SK-N-SH (cell line): ENCODE data around the gene SMIM36. TPM values are rescaled to one million over a fixed set of nuclear protein-coding genes. Genes with fewer than 3 reads are reported as not detected.

Source experiments
- CTCF ChIA-PET: fragments of 300-600, 350-600 bp; formaldehyde crosslinking; extraction: SDS; loops from one replicate; lab custom pipeline; 2021; lab: Yijun Ruan, JAX
- POLR2A ChIA-PET: fragments of 350-600 bp; sonication (Branson Sonifier 250); formaldehyde crosslinking; extraction: SDS; loops from one replicate; lab custom pipeline; 2020; ENCODE audit warnings: antibody characterized with exemption, inconsistent platforms; lab: Yijun Ruan, JAX
- DNase-seq: peaks from one replicate; pipeline ENCODE4 v3.0.0; 2012
- H2AFZ ChIP-seq: fragments of 200-600 bp; sonication (generic); 2 replicates; pipeline ENCODE4 v1.8.1; 2016; ENCODE audit warnings: antibody characterized with exemption, mild to moderate bottlenecking, low read depth
- H3F3A ChIP-seq: fragments of 200-600 bp; sonication (generic); replicated peaks from 2 replicates; pipeline ENCODE3; 2016; ENCODE audit warnings: antibody characterized with exemption, mild to moderate bottlenecking; ENCODE audit not compliant: insufficient read depth
- H3K27ac ChIP-seq, 2 experiments: fragments of 200-500 bp in 1 of 2; fragments of 200-600 bp in 1 of 2; sonication (Bioruptor generic) in 1 of 2; sonication (generic), shearing (Covaris generic) in 1 of 2; 2 replicates each; pipeline versions ENCODE4 v1.5.1 to v1.6.1; 2014 to 2016; ENCODE audit warnings: low read depth in 2 of 2, inconsistent platforms in 1 of 2, low read length in 1 of 2, mild to moderate bottlenecking in 1 of 2, mixed read lengths in 1 of 2
- H3K27me3 ChIP-seq: fragments of 200-600 bp; sonication (generic), shearing (Covaris generic); 2 replicates; pipeline ENCODE4 v1.6.1; 2016; ENCODE audit warnings: mixed run types; ENCODE audit not compliant: insufficient read depth
- H3K36me3 ChIP-seq, 2 experiments: fragments of 200-500 bp in 1 of 2; fragments of 200-600 bp in 1 of 2; sonication (Bioruptor generic) in 1 of 2; sonication (generic) in 1 of 2; replicated peaks in 1 of 2; 2 replicates each; pipeline versions ENCODE3 to v1.5.1; 2014 to 2016; ENCODE audit warnings: low read length in 1 of 2, mild to moderate bottlenecking in 1 of 2; ENCODE audit not compliant: insufficient read depth in 2 of 2, control insufficient read depth in 1 of 2
- H3K4me1 ChIP-seq, 2 experiments: fragments of 200-500 bp in 1 of 2; fragments of 200-600 bp in 1 of 2; sonication (Bioruptor generic) in 1 of 2; sonication (generic), shearing (Covaris generic) in 1 of 2; 2 replicates each; pipeline versions ENCODE4 v1.5.1 to v1.6.1; 2014 to 2016; ENCODE audit warnings: low read depth in 1 of 2, low read length in 1 of 2, mixed run types in 1 of 2; ENCODE audit not compliant: insufficient read depth in 2 of 2, control insufficient read depth in 1 of 2
- H3K4me2 ChIP-seq: fragments of 200-600 bp; sonication (generic), shearing (Covaris generic); 2 replicates; pipeline ENCODE4 v1.6.1; 2017; ENCODE audit warnings: mixed run types
- H3K4me3 ChIP-seq, 2 experiments: fragments of 200-500 bp in 1 of 2; fragments of 200-600 bp in 1 of 2; sonication (Bioruptor generic) in 1 of 2; sonication (generic), shearing (Covaris generic) in 1 of 2; 2 replicates each; pipeline versions ENCODE4 v1.5.1 to v1.8.1; 2014 to 2016; ENCODE audit warnings: low read depth in 2 of 2, inconsistent platforms in 1 of 2, low read length in 1 of 2, mild to moderate bottlenecking in 1 of 2, mixed read lengths in 1 of 2, moderate library complexity in 1 of 2
- H3K79me2 ChIP-seq: fragments of 200-600 bp; sonication (generic); 2 replicates; pipeline ENCODE4 v1.8.1; 2017; ENCODE audit warnings: mild to moderate bottlenecking; ENCODE audit not compliant: insufficient read depth
- H3K9ac ChIP-seq: fragments of 200-600 bp; sonication (generic); 2 replicates; pipeline ENCODE4 v1.6.1; 2017; ENCODE audit warnings: mixed run types
- H3K9me2 ChIP-seq: fragments of 200-600 bp; sonication (generic); 2 replicates; pipeline ENCODE4 v1.6.1; 2017; ENCODE audit warnings: mixed run types
- H3K9me3 ChIP-seq: fragments of 200-600 bp; sonication (generic); 2 replicates; pipeline ENCODE4 v1.6.1; 2017; ENCODE audit warnings: mixed run types, mild to moderate bottlenecking, moderate library complexity
- H4K20me1 ChIP-seq: fragments of 200-600 bp; sonication (generic); 2 replicates; pipeline ENCODE4 v1.6.1; 2017; ENCODE audit warnings: mild to moderate bottlenecking, mixed run types; ENCODE audit not compliant: insufficient read depth
- ELF1 ChIP-seq: IDR thresholded peaks from 2 replicates; pipeline ENCODE4 v1.4.0; 2012
- FOXM1 ChIP-seq: IDR thresholded peaks from 2 replicates; pipeline ENCODE4 v1.4.0; 2012; ENCODE audit warnings: low read depth, mild to moderate bottlenecking
- GABPA ChIP-seq: IDR thresholded peaks from 2 replicates; pipeline ENCODE4 v1.4.0; 2012; ENCODE audit warnings: low read depth, mild to moderate bottlenecking
- NFIC ChIP-seq: IDR thresholded peaks from 2 replicates; pipeline ENCODE4 v1.4.0; 2012; ENCODE audit warnings: borderline replicate concordance
- NRF1 ChIP-seq: IDR thresholded peaks from 2 replicates; pipeline ENCODE4 v1.6.1; 2012; ENCODE audit warnings: low read depth, mild to moderate bottlenecking, low read length
- RAD21 ChIP-seq: IDR thresholded peaks from 2 replicates; pipeline ENCODE4 v1.6.1; 2012; ENCODE audit warnings: mild to moderate bottlenecking, low read length
- SIN3A ChIP-seq: IDR thresholded peaks from 2 replicates; pipeline ENCODE4 v1.6.1; 2012; ENCODE audit warnings: low read depth, mild to moderate bottlenecking, low read length, moderate library complexity, borderline replicate concordance
- SMC3 ChIP-seq: IDR thresholded peaks from 2 replicates; pipeline ENCODE4 v1.6.1; 2012; ENCODE audit warnings: low read depth, low read length, improper control_type of control experiment
- TAF1 ChIP-seq: IDR thresholded peaks from 2 replicates; pipeline ENCODE4 v1.6.1; 2012; ENCODE audit warnings: low read depth, mild to moderate bottlenecking, low read length, moderate library complexity, borderline replicate concordance
- YY1 ChIP-seq: IDR thresholded peaks from 2 replicates; pipeline ENCODE4 v1.4.0; 2012; ENCODE audit warnings: low read depth, mild to moderate bottlenecking
- whole genome bisulfite sequencing: methylation state at CpG from one replicate; pipeline ENCODE4 v1.1.6; 2017; ENCODE audit warnings: low lambda C conversion rate; 5-methylcytosine and 5-hydroxymethylcytosine counted together
- polyA plus RNA-seq, 3 experiments: library from polyadenylated mRNA; depleted of rRNA; stranded (reverse); fragments of >200 nt; gene quantifications; 2 replicates each; pipeline ENCODE4 v1.2.3, GENCODE V29; 2012
- TF ChIP-seq, protein P1 (sequence below): IDR thresholded peaks from 2 replicates; pipeline ENCODE4 v1.4.0; 2012; ENCODE audit warnings: low read depth, borderline replicate concordance
- TF ChIP-seq, protein P2 (sequence below): fragments of 150-350 bp; IDR thresholded peaks from 2 replicates; pipeline ENCODE4 v1.6.1; 2017; ENCODE audit warnings: antibody characterized with exemption, low read length, low read depth, borderline replicate concordance
- TF ChIP-seq, protein P3 (sequence below): fragments of 150-350 bp; IDR thresholded peaks from 2 replicates; pipeline ENCODE4 v1.6.1; 2016; ENCODE audit warnings: mild to moderate bottlenecking, low read depth, low read length

SMIM36 gene
- polyA plus RNA-seq, 1 of the 3 experiments (the other 2 are of a cell fraction), result not detected

DNA sequence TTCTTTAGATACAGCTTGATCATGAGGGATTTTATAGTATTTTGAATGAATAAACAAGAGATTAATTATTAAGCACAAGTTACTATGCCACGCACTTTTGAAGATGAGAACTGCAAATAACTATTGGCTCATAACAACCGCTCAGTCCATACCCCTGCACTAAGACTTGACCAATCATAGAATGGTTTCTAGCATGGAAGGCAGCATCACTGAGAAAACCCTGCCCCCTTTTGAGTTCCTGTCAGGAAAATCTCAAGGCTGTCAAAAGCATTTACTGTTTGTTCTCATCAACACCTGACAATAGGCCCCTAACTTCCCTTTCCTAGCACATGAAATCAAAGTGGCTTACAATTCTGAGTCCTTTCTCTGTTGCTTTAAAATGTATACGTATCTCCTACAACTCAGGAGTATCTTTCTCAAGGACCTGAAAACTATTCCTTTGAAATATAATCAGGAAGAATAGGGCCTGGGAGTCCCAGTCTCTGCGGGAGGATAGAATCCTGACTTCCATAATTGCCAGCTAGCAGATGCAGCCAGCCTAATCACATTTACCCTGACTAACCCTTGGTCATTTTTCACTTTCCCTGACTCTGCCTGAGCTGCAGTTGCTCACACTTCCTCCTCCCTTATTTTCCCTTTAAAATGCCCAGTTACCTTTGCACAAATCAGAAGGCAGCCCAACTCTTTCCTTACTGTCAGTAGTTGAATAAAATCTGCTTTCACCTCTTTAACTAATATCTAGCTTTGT, 80.5 kb downstream of the SMIM36 start (continued):
- TF ChIP-seq TAF1 (no peak), FOXM1 (no peak), YY1 (no peak), SIN3A (no peak), RAD21 (peak; percentile 44)
- TF ChIP-seq, protein P1, sequence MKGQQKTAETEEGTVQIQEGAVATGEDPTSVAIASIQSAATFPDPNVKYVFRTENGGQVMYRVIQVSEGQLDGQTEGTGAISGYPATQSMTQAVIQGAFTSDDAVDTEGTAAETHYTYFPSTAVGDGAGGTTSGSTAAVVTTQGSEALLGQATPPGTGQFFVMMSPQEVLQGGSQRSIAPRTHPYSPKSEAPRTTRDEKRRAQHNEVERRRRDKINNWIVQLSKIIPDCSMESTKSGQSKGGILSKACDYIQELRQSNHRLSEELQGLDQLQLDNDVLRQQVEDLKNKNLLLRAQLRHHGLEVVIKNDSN, result no peak
- TF ChIP-seq, protein P2, sequence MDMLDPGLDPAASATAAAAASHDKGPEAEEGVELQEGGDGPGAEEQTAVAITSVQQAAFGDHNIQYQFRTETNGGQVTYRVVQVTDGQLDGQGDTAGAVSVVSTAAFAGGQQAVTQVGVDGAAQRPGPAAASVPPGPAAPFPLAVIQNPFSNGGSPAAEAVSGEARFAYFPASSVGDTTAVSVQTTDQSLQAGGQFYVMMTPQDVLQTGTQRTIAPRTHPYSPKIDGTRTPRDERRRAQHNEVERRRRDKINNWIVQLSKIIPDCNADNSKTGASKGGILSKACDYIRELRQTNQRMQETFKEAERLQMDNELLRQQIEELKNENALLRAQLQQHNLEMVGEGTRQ, result no peak
- TF ChIP-seq, protein P3, sequence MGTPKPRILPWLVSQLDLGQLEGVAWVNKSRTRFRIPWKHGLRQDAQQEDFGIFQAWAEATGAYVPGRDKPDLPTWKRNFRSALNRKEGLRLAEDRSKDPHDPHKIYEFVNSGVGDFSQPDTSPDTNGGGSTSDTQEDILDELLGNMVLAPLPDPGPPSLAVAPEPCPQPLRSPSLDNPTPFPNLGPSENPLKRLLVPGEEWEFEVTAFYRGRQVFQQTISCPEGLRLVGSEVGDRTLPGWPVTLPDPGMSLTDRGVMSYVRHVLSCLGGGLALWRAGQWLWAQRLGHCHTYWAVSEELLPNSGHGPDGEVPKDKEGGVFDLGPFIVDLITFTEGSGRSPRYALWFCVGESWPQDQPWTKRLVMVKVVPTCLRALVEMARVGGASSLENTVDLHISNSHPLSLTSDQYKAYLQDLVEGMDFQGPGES, result no peak
- TF ChIP-seq, all 33 proteins: peak for 7

DNA sequence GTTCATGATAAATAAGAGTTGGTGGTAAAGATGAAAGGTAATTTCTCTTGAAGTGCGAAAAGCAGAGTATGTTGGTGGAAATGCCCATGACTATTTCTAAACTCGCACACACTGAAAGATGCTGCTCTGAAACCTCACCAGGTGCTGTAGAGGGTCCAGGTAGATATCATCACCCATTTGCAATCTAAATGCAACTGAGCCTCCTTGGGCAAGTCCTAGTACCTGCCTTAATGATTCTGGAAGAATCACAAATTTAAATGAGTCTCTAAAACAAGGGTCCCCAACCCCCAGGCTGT, 83.7 kb downstream of the SMIM36 start:
- H4K20me1 ChIP-seq, result no peaks in the 10 kb centered on the region
- H3K4me2 ChIP-seq, result no peak overlapping the region
- DNase-seq, result no peak
- H3F3A ChIP-seq, result no peaks in the 10 kb centered on the region
- H3K9ac ChIP-seq, result no peak overlapping the region
- H3K36me3 ChIP-seq, result no peaks in the 10 kb centered on the region
- H3K27ac ChIP-seq, result no peak overlapping the region
- peaks cover 0 to 14% of the 10 kb centered on the region in 2 experiments; a peak in 2 of 4 replicates for H3K4me1 ChIP-seq
- ChIA-PET POLR2A (no interaction called here), CTCF (no interaction called here)
- H3K79me2 ChIP-seq, result no peaks in the 10 kb centered on the region
- no peaks in the 10 kb centered on the region for H3K9me3 ChIP-seq
- TF ChIP-seq ELF1, result no peak
- no peak for TF ChIP-seq SIN3A
- TF ChIP-seq SMC3, result no peak
- TF ChIP-seq TAF1, result no peak
- no peak for TF ChIP-seq GABPA
- TF ChIP-seq NRF1, result no peak
- TF ChIP-seq NFIC, result no peak
- H3K27me3 ChIP-seq, result peaks cover 17% of the 10 kb centered on the region; the same call in 1 of the 2 replicates
- 90% methylated on average over 2 of the region's 2 CpGs for WGBS
- no peaks in the 10 kb centered on the region for H3K9me2 ChIP-seq
- H2AFZ ChIP-seq, result no peak overlapping the region
- H3K4me3 ChIP-seq, result no peak overlapping the region
